GM19239 (cell line): ENCODE results near the gene CD300LD.
"Not testable (repeated sequence)": the region's sequence is repeated elsewhere in the genome, so short reads cannot be mapped to it uniquely, and the experiment has no call there.

Experiments
- DNase-seq: peaks from one replicate; pipeline ENCODE4 v3.0.0; 2011; ENCODE audit warnings: low spot score; ENCODE audit not compliant: insufficient read length
- FAIRE-seq: peaks from 2 replicates; lab custom pipeline; 2011; peaks lifted over from hg19 to GRCh38; lab: Jason Lieb, UNC

The CD300LD gene

DNA sequence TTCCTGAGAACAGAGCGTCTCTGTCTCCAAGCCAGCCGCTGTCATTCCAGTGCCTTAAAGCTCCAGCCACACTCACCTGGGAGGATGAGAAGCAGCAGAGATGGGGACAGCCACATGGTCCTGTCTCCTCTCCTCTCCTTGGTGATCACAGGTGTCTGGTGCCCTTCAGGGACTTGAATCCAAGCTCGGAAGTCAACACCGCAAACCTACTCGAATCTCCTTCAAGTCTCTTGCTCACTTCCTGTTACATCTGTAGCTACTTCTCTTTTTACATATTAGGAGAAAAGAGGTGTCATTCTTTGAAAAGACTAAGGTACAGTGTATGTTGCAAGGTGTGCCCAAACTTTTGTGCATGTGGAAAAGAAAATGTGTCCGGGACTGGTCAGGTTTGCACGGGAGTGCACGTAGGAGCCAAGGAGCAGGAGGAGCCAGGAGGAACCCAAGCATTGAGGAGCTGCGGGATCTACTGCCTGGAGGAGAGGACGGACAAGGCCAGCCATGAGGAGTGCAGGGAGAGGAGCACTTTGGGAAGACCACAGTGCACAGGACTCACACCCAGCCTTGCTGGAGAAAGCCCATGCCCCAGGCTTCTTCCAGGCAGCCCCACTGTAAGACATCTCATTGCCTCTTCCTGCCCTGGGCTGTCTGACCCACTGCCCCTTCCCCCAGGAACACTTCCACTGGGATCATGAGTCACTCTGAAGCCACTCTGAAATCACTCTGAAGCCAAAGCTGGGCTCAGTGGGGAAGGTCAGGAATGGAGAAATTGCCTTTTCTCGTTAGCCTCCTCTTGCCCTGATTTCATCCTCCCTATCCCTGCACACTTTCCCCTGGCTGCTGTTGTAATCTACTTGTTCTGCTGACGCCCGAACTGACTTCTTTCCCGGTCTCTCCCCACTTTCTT is at the start of gene CD300LD:
TSS of gene CD300LD (minus strand) at position 197 of the 904 bp plus-strand sequence. CDS start at position 116, 81 bp downstream.
- no peak for DNase-seq
- no peak for FAIRE-seq

DNA sequence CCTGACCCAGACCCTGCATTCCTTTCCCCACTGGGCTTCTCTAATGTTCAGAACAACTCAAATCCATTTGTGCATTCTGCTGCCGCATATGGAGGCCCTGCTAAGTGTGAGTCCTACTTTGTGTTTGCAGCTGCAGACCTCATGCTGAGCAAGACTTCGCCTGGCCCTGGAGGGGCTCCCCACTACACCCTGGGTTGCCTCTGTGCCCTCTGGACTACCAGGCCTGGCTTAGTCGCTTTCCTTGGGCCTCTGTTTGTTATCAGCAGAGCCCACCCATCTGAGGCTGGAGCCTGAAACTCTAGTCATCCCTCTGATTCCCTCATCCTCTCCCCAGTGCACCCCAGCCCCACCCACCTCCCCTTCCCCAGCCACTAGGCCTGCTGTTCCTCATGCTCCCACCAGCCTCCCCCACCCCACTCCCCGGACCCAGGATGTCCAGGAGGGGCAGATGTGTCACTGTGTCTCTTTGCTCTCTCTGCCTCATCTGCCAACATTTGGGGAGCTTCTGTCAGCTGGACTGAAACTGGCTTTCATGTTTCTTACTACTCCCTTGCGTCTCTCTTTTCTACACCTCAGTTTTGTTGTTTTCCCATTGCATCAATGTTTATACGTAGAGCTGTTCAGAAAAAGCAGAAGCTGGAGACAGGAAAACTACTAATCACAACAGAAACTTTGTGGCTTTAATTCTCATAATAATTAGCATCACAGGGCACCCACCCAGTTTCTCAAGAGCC is 49.3 kb upstream of the CD300LD start:
- DNase-seq (no peak), FAIRE-seq (peak; percentile 57)

DNA sequence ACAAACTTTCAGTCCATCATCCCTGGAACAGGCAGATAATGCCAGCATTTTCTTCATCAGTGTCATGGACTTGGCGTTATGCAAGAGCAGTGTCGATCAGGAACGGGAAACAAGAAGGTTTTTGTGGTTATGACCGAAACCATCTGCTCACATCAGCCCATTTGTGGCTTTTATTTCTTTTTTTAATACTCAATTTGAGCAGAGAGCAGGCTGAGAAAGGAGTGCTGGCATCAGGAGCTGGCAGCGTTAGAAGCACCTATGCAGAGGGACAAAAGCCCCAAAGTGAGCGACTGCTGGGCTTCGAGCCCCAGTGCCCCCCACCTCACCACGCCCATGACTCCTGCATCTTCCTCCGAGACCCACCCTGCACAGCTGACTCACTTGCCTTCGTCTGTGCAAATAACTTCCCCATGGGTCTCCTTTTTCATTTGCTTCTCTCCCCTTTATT is 47.6 kb upstream of the CD300LD start:
- no peak for FAIRE-seq
- DNase-seq = no peak

GRCh38 chr17:74637926-74638325 is 45.8 kb upstream of the CD300LD start:
- FAIRE-seq (no peak), DNase-seq (no peak)

DNA sequence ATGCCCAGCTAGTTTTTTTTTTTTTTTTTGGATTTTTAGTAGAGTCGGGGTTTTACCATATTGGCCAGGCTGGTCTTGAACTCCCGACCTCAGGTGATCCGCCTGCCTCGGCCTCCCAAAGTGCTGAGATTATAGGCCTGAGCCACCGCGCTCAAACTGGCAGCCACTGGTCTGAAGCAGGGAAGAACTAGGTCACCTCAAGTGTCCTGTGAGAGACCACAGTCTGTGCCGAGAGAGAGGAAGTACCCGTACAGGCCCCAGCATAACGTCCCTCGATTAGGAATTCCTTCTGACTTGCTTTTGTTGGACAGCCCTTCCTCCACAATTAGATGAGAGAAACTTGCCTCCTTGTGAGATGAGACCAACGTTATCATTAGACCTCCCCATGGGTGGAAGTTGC is 45.2 kb upstream of the CD300LD start:
- FAIRE-seq = no peak
- DNase-seq = no peak

GRCh38 chr17:74636541-74637085 is 44.5 kb upstream of the CD300LD start:
- DNase-seq, FAIRE-seq: not testable (repeated sequence)

GRCh38 chr17:74635418-74635817 is 43.3 kb upstream of the CD300LD start:
- DNase-seq = no peak
- no peak for FAIRE-seq

- no peak for FAIRE-seq
- DNase-seq = no peak
Observed at GRCh38 chr17:74633326-74633725, 41.2 kb upstream of the CD300LD start.

DNA sequence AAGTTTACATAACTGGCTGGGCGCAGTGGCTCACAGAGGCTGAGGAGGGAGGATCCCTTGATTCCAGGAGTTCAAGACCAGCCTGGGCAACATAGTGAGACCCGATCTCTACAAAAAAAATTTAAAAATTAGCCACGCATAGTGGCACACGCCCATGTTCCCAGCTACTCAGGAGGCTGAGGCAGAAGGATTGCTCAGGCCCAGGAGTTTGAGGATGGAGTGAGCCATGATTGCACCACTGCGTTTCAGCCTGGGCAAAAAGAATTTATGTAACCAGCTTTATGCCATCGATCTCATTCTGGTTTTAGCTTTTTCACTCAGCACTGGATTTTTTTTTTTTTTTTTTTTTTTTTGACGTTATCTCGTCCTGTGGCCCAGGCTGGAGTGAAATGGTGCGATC is 40.5 kb upstream of the CD300LD start:
- no peak for FAIRE-seq
- DNase-seq = no peak

GRCh38 chr17:74631468-74632450 is 39.7 kb upstream of the CD300LD start:
- DNase-seq (no peak), FAIRE-seq (no peak)

GRCh38 chr17:74630251-74630650 is 38.2 kb upstream of the CD300LD start:
- not testable (repeated sequence) for FAIRE-seq, DNase-seq

- FAIRE-seq = no peak
- DNase-seq = no peak
Observed at GRCh38 chr17:74625661-74626060, 33.6 kb upstream of the CD300LD start.

DNA sequence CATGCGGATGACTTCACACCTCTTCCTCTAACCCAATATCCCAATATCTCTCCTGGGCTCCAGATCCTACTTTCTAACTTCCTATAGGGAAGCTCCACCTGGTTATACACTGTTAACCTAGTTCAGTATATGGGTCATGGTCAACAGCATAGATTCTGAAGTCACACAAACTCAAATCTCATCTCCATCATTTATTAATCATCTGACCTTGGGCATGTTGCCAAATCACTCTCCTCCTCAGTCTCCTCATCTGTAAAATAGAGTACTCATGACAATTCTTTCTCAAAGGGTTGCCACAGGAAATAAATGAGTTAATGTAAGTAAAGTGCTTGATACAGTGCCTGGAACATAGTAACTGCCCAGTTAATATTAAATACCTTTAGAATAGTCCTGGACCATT is 32.0 kb upstream of the CD300LD start:
- FAIRE-seq (no peak), DNase-seq (no peak)

GRCh38 chr17:74623693-74624093 is 31.6 kb upstream of the CD300LD start, which contains the start of gene CD300E:
Gene CD300E, minus strand, starts transcription at chr17:74623738. Its CDS starts 117 bp downstream, at chr17:74623621.
- no peak for FAIRE-seq
- no peak for DNase-seq

DNA sequence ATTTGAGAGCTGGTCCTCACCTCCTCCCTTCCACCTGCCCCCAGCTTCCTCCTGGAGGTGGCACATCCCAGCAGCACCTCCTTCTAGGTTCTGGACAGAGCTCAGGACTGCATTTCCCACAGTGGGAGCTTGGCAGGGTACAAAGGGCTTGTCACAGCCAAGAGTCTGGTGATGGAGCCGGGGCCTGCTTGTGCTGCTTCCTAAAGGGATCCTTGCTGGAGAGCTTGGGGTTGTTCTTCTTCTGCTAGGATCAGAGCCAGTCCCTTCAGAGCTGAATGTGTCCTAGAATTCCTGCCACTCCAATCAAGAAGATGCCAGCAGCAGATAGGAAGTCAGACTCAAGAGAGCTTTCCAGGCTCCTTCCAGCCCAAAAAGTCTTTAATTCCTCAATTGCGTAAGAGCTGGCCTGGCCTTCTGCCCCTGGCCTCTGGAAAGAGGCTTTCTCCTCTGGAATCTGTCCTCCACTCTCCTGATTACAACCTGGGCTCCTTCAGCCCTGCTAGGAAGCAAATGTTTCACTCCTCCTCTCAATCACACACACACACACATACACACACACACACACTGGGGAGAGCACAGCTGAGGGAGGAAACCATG is 27.1 kb upstream of the CD300LD start:
- FAIRE-seq (no peak), DNase-seq (no peak)

DNA sequence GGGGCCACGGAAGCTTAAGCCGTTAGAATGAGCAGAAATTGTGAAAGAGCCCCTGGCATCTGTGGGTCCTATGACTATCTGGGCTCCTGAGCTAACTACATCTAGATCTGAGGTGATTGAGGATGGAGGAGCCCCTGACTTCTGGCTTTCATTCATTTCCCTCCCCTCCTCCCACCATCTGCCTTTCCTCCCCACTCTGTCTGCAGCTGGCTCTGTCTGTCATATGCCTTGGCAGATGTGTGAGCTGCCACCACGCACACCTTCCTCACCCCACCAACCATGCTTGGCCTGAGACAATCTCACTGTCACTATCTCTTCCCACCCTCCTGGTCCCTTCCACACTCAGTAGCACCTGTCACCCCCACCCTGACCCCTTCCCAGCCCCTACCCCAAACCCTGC is 26.4 kb upstream of the CD300LD start:
- FAIRE-seq (no peak), DNase-seq (no peak)

GRCh38 chr17:74616696-74617095 is 24.6 kb upstream of the CD300LD start:
- FAIRE-seq (no peak), DNase-seq (no peak)

GRCh38 chr17:74612046-74612445 is 20.0 kb upstream of the CD300LD start:
- DNase-seq = no peak
- FAIRE-seq = no peak

GRCh38 chr17:74610108-74610507 is 18.0 kb upstream of the CD300LD start:
- no peak for DNase-seq
- FAIRE-seq = no peak
